GM19240 (cell line): ENCODE results near the gene DCAF16.

ENCODE experiments used
- DNase-seq: peaks from one replicate; pipeline ENCODE4 v3.0.0; 2011; ENCODE audit warnings: low spot score; ENCODE audit not compliant: insufficient read length

DCAF16 gene

DNA sequence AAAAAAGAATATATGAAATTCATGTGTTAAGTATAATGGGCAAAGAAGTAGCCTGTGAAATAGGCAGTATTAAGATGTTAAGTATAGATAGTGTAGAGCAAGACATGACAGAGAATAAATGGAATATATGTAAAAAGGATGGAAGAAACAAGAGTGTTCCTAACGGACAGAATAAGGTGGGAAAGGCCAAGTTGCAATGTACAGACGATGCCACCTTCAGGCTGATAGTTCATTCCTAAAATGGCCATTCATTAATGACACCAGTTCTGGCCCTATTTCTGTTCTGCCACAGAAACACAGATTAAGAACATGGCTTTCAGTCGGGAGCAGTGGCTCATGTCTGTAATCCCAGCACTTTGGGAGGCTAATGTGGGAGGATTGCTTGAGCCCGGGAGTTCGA is 24.7 kb downstream of the DCAF16 start:
- no peak for DNase-seq

DNA sequence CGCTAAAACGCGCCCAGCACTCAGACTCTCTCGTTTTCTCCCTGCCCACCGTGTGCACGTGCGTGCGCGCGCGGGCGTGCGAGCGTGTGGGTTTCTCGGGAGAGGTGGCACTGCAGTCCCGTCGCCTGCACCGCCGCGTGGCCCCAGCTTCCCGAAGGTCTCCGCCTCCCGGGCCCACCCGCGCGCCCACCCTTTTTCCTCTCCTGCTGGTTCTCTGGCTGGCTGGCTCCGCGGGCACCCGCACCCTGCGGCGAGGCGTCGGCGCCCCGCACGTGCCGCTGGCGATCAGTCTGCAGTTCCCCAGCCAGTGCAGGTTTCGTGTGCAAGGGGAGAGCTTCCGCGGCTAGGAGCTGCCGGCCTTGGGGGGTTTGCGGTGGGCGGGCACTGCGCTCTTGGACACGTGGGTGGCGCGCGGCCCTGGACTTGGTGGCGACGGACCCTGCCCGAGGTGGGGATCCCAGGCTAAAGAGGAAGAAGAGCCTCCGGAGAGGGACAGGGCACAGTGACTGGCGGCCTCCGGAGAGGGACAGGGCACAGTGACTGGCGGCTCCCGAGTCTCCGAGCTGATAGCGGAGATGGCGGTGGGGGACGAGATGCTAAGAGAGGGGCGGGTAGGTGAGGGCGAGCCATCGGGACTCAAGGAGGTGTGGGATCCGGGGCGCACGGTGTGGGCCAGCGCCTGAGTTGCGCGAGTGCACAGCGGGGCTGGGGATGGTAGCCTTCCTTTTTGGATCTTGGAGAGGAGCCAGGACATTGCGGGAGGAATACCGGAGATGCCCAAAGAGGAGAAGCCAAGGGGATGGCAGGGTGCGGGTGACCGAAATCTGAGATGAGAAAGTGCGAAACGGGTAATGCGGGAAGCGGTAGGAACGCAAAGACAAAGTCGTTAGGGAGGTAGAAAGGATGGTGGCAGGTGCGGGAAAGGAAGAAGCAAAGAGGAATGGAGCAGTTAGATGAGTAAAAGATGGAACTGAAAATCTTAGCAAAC is 29.0 kb downstream of the DCAF16 start, which contains the start of gene FAM184B:
Gene FAM184B (minus strand): TSS at position 322 of the 988 bp plus-strand sequence. CDS start 322 bp downstream, outside the sequence.
- DNase-seq, result no peak

DNA sequence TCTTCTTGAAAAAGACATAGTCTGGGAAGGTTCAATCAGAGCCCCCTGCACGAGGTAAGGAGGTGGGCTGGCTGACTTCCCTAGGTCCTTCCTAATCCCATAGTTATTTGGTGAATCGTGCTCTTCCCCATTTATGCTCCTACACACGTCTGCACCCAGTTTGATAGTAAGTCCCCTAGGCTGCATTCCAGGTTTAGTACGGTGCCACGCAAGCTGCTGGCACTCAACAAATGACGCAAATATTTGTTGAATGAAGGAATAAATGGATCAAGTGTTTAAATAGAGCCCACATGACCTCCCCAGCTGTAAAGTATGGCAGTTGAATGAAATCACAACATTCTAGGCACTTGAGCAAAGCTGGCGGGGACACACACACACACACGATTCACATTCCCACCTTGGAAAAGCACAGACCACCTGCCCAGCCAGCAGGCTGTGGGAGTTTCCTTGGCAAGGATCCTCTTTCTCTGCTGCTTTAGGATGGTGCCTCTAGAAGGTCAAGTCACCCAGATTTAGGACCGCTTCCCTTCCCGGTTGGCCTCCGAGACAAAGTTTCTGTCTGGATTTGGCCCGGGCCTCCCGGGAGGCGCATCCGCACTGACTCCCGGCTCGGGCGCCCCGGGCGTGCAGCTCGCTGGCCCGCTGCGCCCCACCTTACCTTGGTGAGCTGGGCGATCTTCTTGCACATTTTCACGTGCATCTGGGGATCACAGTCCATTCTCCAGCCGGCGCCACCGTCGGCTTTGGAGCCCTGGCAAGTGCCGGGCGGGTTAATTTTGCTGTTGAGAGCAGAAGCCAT is 29.9 kb downstream of the DCAF16 start:
- no peak for DNase-seq

DNA sequence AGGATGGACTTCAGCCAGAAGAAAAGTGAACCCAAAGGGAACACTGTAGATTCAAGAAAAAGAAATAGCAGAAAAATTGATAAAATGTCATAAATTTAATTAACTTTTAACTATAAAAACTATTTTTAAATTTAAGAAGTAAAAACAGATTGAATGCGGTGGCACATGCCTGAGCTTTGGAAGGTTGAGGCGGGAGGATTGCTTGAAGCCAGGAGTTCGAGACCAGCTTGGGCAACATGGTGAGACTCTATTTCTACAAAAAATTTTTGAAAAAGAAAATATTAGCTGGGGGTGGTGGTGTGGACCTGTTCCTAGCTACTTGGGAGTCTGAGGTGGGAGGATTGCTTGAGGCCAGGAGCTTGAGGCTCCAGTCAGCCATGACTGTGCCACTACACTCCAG is 32.1 kb downstream of the DCAF16 start:
- DNase-seq, result no peak

DNA sequence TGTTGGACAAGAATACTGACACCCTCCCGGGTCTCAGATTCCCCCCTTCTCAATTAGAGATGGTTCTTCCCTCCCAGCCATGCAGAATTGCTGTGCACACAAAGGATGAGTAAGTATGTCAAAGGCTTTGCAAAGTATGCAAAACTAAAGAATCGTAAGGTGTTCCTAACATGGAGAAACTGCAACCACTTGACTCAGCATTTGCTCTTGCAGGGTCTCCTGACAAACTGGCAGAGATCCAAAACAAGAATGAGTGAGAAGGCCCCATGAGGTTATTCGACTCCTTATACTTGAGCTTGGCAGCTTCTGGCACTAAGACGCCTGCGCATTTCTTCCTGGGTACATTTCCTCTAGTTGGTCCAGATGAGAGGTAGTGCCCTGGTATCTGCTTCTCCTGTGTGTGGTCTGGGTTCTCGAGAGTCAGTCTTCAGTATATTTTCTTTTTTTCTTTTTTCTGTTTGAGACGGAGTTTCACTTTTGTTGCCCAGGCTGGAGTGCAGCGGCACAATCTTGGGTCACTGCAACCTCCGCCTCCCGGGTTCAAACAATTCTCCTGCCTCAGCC is 37.3 kb downstream of the DCAF16 start:
- DNase-seq, result no peak

DNA sequence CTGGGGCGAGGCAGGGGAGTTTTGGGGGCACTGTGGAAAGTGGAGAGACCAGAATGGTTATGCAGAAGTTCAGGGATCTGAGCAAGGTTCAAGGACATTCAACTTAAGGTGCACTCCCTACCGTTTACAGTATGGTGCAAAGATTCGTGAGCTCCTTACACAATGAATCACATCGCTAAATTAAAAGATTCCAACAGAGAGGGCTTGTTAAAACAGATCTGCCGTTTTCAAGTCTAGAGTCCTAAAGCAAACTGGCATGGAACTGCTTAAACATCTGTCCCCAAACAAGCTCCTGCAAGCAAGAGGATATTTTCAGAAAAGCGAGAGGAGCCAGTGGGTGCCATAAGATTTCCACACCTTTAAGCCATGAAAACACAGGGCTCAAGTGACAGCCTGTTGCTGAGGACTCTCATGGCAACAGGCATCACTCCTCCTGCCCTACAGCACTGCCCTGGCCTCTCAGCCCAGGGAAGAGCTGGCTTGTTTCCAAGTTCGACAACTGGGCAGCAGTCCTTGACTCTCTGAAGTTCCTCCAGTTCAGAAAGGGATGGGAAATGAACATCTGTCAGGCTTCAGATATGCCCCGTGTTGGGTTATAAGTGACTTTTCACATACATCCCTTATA is 39.2 kb downstream of the DCAF16 start:
- no peak for DNase-seq

DNA sequence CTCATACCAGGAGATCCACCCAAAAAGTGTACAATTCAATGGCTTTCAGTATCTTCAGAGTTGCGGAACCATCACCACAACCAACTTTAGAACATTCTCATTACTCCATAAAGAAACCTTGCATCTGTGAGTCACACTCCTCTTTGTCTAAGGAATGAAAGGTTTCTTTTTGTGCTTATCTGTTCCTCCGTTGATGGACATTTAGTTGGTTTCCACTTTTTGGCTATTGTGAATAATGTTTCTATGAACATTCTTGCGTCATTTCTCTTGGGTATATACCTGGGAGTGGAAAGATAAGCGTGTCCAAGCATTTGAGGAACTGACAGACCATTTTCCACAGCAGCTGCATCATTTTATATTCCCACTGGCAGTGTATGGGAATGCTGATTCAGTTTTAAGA is 39.7 kb downstream of the DCAF16 start:
- no peak for DNase-seq

DNA sequence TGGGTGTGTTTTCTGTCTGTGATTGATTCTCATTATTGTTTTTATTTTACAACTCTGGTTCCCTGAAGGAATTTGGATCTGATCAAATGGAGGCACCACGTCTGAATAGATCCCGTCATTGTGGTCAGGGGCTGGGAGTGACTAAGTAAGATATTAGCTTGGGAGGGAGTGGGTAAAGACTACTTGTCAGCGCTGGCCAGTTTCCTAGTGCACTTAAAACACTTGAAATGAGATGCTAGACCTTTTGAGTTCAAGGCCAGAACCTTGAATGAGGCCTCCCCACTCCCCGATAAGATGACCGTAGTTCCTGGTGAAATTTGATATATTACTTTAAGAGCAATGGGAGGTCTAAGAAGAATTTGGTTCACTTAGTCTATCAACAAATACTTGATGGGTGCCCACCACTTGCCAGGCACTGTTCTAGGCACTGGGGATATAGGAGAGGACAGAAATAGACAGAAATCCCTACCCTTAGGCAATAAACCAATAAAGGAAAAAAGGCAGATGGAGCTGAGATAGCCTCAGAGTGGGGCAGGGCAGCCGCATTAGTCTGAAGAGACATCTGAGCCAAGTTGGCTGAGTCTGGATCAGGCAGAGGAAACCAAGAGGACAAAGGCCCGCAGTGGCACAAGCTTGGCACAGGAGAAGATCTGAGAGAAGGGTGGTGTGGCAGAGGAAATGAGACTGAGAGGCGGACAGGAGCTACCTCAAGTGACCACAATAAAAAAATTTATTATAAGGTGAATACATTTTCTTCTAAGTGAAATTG is 41.0 kb downstream of the DCAF16 start:
- no peak for DNase-seq

DNA sequence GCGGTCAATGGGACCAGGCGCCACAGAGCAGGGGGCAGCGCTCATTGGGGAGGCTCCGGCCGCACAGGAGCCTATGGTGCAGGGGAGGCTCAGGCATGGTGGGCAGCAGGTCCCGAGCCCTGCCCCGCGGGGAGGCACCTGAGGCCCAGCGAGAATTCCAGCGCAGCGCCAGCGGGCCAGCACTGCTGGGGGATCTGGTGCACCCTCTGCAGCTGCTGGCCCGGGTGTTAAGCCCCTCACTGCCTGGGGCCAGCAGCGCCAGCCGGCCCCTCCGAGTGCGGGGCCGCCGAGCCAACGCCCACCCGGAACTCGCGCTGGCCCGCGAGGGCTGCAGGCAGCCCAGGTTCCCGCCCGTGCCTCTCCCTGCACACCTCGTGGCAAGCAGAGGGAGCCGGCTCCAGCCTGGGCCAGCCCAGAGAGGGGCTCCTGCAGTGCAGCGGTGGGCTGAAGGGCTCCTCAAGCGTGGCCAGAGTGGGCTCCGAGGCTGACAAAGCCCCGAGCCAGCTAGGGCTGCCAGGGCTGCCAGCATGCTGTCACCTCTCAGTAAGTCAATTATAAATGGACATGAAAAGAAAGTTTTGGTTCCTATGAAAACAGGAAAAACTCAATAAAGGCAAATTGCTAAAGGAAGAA is 43.6 kb downstream of the DCAF16 start:
- DNase-seq, result no peak

DNA sequence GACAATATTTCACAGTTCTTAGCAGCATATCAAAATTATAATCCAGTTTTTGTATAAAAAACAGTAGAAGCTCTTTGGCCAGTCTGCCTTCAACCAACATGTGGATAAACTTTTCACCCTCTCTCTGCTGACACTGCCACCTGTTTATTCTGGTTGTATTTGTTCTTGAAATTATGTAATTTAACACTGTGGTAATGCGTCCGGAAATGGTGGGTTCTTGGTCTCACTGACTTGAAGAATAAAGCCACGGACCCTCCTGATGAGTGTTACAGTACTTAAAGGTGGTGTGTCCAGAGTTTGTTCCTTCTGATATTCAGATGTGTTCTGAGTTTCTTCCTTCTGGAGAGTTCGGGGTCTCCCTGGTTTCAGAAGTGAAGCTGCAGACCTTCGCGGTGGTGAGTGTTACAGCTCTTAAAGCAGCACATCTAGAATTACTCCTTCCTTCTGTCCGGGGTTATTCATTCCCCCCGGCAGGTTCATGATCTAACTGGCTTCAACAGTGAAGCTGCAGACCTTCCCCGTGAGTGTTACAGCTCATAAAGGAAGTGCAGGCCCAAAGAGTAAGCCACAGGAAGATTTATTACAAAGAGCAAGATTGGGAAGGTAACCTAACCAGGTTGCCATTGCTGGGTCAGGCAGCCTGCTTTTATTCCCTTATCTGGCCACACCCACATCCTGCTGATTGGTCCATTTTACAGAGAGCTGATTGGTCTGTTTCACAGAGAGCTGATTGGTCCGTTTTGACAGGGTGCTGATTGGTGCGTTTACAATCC is 44.9 kb downstream of the DCAF16 start:
- DNase-seq, result no peak

DNA sequence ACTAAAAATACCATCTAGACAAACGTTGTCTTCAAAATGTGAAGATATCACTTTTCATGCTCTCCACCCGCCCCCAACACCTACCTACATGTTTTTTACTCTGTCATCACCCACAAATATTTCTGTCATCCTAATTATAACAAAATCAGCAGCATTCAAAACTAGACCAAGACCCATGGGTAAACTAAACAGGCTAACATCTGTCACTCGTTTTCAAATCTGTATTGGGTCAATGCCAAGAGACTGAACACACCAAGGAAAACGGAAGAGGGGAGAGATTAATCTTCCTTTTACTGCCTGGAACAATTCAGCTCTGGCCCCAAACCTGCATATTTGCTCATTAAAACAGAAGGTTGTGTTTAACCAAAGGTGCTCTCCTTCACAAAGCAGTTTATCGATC is 46.6 kb downstream of the DCAF16 start:
- DNase-seq, result no peak

DNA sequence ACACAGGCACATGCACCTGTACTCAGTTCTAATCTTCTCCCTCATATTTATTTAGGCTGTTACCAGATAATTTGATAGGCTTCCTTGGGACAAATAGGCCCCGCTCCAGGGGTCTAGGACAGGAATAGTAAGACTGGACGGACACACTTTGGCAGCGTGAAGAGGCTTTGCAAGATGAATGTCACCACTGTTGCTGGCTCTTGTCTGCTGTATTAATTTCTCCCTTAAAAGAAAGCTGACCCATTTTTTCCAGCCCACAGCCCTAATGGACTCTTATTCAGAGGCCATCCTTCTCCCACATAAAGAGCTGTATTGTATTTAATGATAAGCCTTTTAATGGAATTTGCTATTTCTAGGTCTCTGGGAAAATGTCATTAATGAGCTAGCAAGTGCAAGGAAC is 47.1 kb downstream of the DCAF16 start:
- no peak for DNase-seq

DNA sequence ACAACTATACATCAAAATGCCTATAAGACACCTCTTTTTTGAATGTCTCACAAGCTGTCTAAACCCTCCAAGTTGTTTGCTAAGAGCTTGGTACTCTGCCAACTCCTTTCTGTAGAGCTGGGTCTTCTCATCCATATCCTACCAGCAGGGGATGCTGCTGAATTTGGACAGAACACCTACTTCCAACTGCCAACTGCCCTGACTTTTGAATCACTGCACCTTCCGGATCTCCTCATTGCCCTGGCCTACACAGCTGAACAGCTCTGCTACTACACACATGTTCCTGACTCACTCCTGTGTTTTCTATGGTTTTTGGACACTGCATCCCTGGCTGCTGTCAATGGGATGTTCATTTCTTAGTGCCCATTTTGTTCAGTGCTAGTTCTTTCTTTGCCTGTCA is 47.8 kb downstream of the DCAF16 start:
- DNase-seq, result no peak

DNA sequence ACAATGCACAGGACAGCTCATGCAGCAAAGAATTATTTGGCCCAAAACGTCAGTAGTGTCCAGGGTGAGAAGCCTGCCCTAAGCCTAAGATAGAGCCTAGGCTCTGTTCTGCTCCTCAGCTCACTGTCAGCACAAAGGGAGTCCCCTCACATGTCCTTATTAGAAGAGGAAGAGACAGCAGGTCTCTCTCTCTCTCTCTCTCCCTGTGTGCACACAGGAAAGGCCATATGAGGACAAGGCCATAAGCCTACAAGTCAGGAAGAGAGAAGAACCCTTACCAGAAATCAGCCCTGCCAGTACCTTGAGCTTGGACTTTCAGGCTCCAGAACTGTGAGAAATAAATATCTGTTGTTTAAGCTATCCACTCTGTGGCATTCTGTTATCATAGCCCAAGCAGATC is 49.5 kb downstream of the DCAF16 start:
- DNase-seq, result no peak

DNA sequence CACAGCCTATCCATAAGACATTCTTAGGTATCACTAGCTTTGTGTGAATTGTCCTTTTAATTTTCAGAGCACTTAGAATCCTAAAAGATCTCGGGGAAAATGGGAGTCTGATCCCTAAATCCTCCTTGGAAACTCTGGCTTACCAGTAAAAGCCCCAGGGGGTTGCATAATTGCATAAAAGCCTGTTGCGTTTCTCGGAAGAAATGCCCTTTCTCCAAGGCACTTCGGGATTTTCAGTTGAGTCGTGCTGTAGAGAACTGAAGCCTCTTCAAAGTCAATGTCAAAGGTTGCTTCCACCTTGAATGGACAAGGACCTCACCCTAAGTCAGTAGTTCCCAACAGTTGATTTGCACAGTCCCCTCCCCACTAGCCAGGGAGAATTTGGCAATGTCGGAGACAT is 49.9 kb downstream of the DCAF16 start:
- DNase-seq, result no peak

DNA sequence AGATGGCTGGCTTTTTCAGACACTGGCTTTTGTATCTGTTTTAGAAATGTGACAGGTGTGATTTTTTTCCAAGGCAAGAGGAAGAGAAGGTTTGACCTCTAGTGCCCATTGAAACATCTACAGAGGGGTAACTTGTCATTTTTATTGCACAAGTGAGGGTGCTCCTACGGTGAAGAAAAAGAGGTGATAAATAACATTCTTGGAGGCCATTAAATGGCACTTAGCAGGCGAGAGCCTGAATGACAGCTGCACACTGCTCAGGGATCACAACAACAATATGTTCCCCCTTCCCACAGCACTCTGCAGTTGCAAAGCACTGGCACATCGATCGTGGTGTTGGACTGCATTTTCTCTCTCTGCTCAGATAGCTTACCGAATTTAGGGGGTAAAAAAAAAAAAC is 52.1 kb downstream of the DCAF16 start:
- DNase-seq, result no peak

DNA sequence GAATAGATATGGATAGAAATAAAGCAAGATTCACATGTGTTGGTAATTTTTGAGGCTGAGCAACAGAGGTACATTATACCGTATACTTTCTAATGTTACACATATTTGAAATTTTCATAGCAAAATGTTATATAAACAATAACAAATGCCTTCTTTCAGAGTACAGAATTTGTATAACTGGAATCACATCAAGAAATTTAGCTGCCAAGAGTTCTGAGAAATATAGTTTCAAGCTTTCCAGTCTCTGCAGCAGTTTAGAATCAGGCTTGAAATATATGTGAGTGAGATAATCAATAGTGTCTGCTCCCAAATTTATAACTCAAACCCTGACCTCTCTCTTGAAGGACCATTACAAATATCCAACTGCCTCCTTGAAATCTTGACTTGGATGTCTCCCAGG is 52.9 kb downstream of the DCAF16 start:
- DNase-seq, result no peak

DNA sequence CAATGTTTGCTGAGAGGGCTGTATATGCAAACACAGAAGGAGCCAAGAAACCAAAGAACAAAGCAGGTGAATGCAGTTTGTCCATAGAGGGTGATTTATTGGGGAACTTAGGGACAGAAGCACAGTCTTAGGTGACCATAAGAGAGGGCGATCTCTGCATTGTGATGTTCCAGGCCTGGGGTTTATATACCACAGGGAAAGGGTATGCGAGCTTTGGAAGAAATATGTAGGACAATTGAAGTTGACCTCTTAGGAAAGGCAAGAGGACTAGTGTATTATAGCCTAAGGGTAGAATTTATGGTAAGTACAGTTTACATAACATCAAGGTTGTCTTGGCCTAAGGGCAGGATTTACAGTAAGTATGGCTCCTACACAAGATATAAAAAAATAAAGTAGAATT is 56.9 kb downstream of the DCAF16 start:
- DNase-seq, result no peak
